ENCODE measurements around the gene KCNMA1. TPM values are rescaled to one million over a fixed set of nuclear protein-coding genes. Genes with fewer than 3 reads are reported as not detected.

KCNMA1 gene
- polyA plus RNA-seq, 1 of the 3 experiments (the other 2 are of a cell fraction) = 107 TPM

DNA sequence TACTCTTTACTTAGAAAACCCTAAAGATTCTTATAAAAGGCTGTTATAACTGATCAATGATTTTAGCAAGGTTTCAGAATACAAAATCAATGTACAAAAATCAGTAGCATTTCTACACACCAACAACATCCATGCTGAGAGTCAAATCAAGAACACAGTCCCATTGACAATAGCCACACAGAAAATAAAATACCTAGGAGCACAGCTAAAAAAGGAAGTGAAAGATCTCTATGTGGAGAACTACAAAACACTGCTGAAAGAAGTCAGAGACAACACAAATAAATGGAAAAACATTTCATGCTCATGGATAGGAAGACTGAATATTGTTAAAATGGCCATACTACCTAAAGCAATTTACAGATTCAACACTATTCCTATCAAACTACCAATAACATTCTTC, 427.0 kb downstream of the KCNMA1 start:
- H3K79me2 ChIP-seq (ENCODE audit: insufficient read depth) = no peaks in the 10 kb centered on the region
- H3K9ac ChIP-seq = no peak overlapping the region
- no peaks in the 10 kb centered on the region for H4K20me1 ChIP-seq (ENCODE audit: insufficient read depth)
- DNase-seq = no peak
- H3K4me2 ChIP-seq = no peak overlapping the region
- no peaks in the 10 kb centered on the region for H3K9me2 ChIP-seq
- no peak overlapping the region for H3K27ac ChIP-seq (ENCODE audit: low read depth in 2 of 2, low read length in 1 of 2)
- H3K27me3 ChIP-seq (ENCODE audit: insufficient read depth) = no peaks in the 10 kb centered on the region
- H2AFZ ChIP-seq (ENCODE audit: low read depth) = no peak overlapping the region
- no peaks in the 10 kb centered on the region; the same call in 1 of the 2 replicates for H3K9me3 ChIP-seq
- TF ChIP-seq GABPA (IDR thresholded peaks at IDR 0.05; ENCODE audit: low read depth) (no peak), FOXM1 (IDR thresholded peaks at IDR 0.05; ENCODE audit: low read depth) (no peak), EP300 (IDR thresholded peaks at IDR 0.05; ENCODE audit: borderline replicate concordance in 1 of 2, low read depth in 1 of 2, low read length in 1 of 2) (no peak), NRF1 (IDR thresholded peaks at IDR 0.05; ENCODE audit: low read depth, low read length) (no peak), YY1 (IDR thresholded peaks at IDR 0.05; ENCODE audit: low read depth) (no peak), MXI1 (IDR thresholded peaks at IDR 0.05; ENCODE audit: low read depth, low read length) (no peak), SMC3 (IDR thresholded peaks at IDR 0.05; ENCODE audit: low read depth, low read length) (no peak), JUND (IDR thresholded peaks at IDR 0.05) (no peak), SIN3A (IDR thresholded peaks at IDR 0.05; ENCODE audit: borderline replicate concordance, low read depth, low read length) (no peak), MEF2A (IDR thresholded peaks at IDR 0.05; ENCODE audit: borderline replicate concordance, low read depth) (no peak), FOSL2 (IDR thresholded peaks at IDR 0.05; ENCODE audit: borderline replicate concordance, low read depth) (no peak), TCF12 (IDR thresholded peaks at IDR 0.05) (no peak), GATA2 (CRISPR knock-in tag; IDR thresholded peaks at IDR 0.05) (no peak), RXRA (IDR thresholded peaks at IDR 0.05; ENCODE audit: borderline replicate concordance, low read depth) (no peak), EZH2phosphoT487 (IDR thresholded peaks at IDR 0.05; ENCODE audit: borderline replicate concordance, low read depth) (no peak)
- TF ChIP-seq, protein P1, sequence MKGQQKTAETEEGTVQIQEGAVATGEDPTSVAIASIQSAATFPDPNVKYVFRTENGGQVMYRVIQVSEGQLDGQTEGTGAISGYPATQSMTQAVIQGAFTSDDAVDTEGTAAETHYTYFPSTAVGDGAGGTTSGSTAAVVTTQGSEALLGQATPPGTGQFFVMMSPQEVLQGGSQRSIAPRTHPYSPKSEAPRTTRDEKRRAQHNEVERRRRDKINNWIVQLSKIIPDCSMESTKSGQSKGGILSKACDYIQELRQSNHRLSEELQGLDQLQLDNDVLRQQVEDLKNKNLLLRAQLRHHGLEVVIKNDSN (IDR thresholded peaks at IDR 0.05; ENCODE audit: borderline replicate concordance, low read depth) = no peak
- TF ChIP-seq, protein P2, sequence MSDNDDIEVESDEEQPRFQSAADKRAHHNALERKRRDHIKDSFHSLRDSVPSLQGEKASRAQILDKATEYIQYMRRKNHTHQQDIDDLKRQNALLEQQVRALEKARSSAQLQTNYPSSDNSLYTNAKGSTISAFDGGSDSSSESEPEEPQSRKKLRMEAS (IDR thresholded peaks at IDR 0.05; ENCODE audit: low read depth) = no peak
- TF ChIP-seq, protein P3, sequence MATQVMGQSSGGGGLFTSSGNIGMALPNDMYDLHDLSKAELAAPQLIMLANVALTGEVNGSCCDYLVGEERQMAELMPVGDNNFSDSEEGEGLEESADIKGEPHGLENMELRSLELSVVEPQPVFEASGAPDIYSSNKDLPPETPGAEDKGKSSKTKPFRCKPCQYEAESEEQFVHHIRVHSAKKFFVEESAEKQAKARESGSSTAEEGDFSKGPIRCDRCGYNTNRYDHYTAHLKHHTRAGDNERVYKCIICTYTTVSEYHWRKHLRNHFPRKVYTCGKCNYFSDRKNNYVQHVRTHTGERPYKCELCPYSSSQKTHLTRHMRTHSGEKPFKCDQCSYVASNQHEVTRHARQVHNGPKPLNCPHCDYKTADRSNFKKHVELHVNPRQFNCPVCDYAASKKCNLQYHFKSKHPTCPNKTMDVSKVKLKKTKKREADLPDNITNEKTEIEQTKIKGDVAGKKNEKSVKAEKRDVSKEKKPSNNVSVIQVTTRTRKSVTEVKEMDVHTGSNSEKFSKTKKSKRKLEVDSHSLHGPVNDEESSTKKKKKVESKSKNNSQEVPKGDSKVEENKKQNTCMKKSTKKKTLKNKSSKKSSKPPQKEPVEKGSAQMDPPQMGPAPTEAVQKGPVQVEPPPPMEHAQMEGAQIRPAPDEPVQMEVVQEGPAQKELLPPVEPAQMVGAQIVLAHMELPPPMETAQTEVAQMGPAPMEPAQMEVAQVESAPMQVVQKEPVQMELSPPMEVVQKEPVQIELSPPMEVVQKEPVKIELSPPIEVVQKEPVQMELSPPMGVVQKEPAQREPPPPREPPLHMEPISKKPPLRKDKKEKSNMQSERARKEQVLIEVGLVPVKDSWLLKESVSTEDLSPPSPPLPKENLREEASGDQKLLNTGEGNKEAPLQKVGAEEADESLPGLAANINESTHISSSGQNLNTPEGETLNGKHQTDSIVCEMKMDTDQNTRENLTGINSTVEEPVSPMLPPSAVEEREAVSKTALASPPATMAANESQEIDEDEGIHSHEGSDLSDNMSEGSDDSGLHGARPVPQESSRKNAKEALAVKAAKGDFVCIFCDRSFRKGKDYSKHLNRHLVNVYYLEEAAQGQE (IDR thresholded peaks at IDR 0.05; ENCODE audit: low read depth, low read length) = no peak
- TF ChIP-seq, protein P4, sequence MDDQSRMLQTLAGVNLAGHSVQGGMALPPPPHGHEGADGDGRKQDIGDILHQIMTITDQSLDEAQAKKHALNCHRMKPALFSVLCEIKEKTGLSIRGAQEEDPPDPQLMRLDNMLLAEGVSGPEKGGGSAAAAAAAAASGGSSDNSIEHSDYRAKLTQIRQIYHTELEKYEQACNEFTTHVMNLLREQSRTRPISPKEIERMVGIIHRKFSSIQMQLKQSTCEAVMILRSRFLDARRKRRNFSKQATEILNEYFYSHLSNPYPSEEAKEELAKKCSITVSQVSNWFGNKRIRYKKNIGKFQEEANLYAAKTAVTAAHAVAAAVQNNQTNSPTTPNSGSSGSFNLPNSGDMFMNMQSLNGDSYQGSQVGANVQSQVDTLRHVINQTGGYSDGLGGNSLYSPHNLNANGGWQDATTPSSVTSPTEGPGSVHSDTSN (IDR thresholded peaks at IDR 0.05) = no peak
- H3K36me3 ChIP-seq (replicated peaks in 1 of 2; ENCODE audit: control insufficient read depth in 1 of 2, insufficient read depth in 2 of 2, low read length in 1 of 2) = peaks cover 0 to 2% of the 10 kb centered on the region in 2 experiments
- ChIA-PET CTCF (no interaction called here), POLR2A (no interaction called here)
- H3K4me3 ChIP-seq (ENCODE audit: low read depth in 2 of 2, low read length in 1 of 2) = no peak overlapping the region
- H3K4me1 ChIP-seq (ENCODE audit: control insufficient read depth in 1 of 2, insufficient read depth in 2 of 2, low read depth in 1 of 2, low read length in 1 of 2) = peaks cover 0 to 3% of the 10 kb centered on the region in 2 experiments; a peak in 2 of 4 replicates
- no peaks in the 10 kb centered on the region for H3F3A ChIP-seq (replicated peaks; ENCODE audit: insufficient read depth)

Data from SK-N-SH (cell line).